Ovary (tissue), 9 donors: ENCODE data around the gene PFDN1. TPM values are rescaled to one million over a fixed set of nuclear protein-coding genes. Genes with fewer than 3 reads are reported as not detected.

Experiments
- polyA plus RNA-seq, 2 donors: library from polyadenylated mRNA; stranded (reverse); fragments of 200-250 nt in 1 of 2; fragments of 350-450 nt in 1 of 2; fragmentation: Illumina TruSeq in 1 of 2; extraction: RNeasy Lipid Tissue Mini Kit (QIAGEN cat#74804) in 1 of 2; gene quantifications; one replicate each; pipeline ENCODE4 v1.2.3, GENCODE V29; 2013 to 2014
- total RNA-seq, 7 donors: library from RNA; depleted of rRNA in 2 of 7; stranded (reverse); fragments of >200 nt in 2 of 7; fragmentation: NEBNext Ultra II Directional in 3 of 7; extraction: Animal tissue kit (Norgen Biotek cat#: 25700) in 3 of 7; gene quantifications; one replicate each; pipeline versions ENCODE4 v1.1.0 to v1.2.4, GENCODE V29; 2016 to 2023
- donor health status: DM: no; HTN: no; CAD: no; lungs with moderate emphysema.
- donor health status: DM: no; HTN: no; CAD: no.
- donor health status: Bipolar disorder and iron deficiency.
- donor health status: DM: yes; HTN: yes; CAD: no.
- donor health status: DM: no; HTN: no; CAD: no.
- donor health status: DM: yes; HTN: yes; CAD: no.

PFDN1 gene
- total and polyA plus RNA-seq, 9 donors: 27.4 to 113 (median 35.3) TPM

Other genes with a start within 250 kb of the PFDN1 start
- gene PURA, start 189.0 kb downstream of the PFDN1 start, total RNA-seq: 10 to 100 TPM; 19.5 to 35.5 (median 29.8) TPM
- 10 to 100 TPM in 1 of 2 donors, 1 to 10 TPM in 1; 6.3 to 11.0 TPM for gene PURA, start 189.0 kb downstream of the PFDN1 start, polyA plus RNA-seq
- gene IGIP, start 177.2 kb downstream of the PFDN1 start, total RNA-seq: 10 to 100 TPM in 6 of 7 donors, 1 to 10 TPM in 1; 8.6 to 17.3 (median 15.5) TPM
- 1 to 10 TPM; 6.8 to 8.8 TPM for gene IGIP, start 177.2 kb downstream of the PFDN1 start, polyA plus RNA-seq
- 100 to 1,000 TPM in 1 of 7 donors, 10 to 100 TPM in 6; 24.6 to 143 (median 40.6) TPM for gene CYSTM1, start 127.9 kb downstream of the PFDN1 start, total RNA-seq
- gene CYSTM1, start 127.9 kb downstream of the PFDN1 start, polyA plus RNA-seq: 10 to 100 TPM; 34.1 to 35.4 TPM
- 10 to 100 TPM in 1 of 7 donors, 1 to 10 TPM in 6; 1.5 to 14.5 (median 5.6) TPM for gene HBEGF, start 43.5 kb upstream of the PFDN1 start, total RNA-seq
- gene HBEGF, start 43.5 kb upstream of the PFDN1 start, polyA plus RNA-seq: 10 to 100 TPM in 1 of 2 donors, 1 to 10 TPM in 1; 3.4 to 10.8 TPM
- gene SLC4A9, start 57.1 kb upstream of the PFDN1 start, total RNA-seq: under 1 TPM in 1 of 7 donors, not detected in 6; 0.13 TPM
- gene SLC4A9, start 57.1 kb upstream of the PFDN1 start, polyA plus RNA-seq: not detected
- 100 to 1,000 TPM in 5 of 7 donors, 10 to 100 TPM in 2; 72.0 to 141 (median 119) TPM for gene ANKHD1, start 98.7 kb upstream of the PFDN1 start, total RNA-seq
- gene ANKHD1, start 98.7 kb upstream of the PFDN1 start, polyA plus RNA-seq: 10 to 100 TPM; 48.3 to 85.5 TPM
- 10 to 100 TPM in 6 of 7 donors, 1 to 10 TPM in 1; 8.6 to 23.6 (median 17.8) TPM for gene EIF4EBP3, start 244.6 kb upstream of the PFDN1 start, total RNA-seq
- 10 to 100 TPM; 16.0 to 30.2 TPM for gene EIF4EBP3, start 244.6 kb upstream of the PFDN1 start, polyA plus RNA-seq